GM18502 (cell line): ENCODE results near the gene GALNT18.

Experiments used
- ATAC-seq: cut with Tn5 transposase; IDR thresholded peaks from one replicate; pipeline ENCODE4 v1.9.1; 2021; ENCODE audit warnings: mild to moderate bottlenecking; ENCODE audit not compliant: unreplicated experiment, poor library complexity

Gene GALNT18

DNA sequence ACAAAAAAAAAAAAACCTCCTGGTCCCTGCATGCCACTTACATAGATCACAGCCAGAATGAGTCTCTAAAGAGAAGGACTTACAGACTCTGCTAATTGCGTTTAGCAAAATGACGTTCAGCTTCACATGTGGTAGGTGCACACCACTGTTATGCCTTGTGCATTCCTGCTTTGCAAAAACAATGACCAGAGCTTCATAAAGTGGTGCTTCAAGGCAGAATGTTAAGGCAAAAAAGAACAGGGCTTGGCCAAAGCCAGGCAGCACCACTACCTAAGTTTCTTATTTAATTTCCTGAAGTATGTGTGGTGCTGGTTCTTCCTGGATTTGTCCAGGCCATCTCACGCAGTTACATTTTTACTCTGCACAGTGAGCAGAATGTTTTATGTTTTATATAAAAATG is 85.2 kb downstream of the GALNT18 start:
- ATAC-seq, result no peak

DNA sequence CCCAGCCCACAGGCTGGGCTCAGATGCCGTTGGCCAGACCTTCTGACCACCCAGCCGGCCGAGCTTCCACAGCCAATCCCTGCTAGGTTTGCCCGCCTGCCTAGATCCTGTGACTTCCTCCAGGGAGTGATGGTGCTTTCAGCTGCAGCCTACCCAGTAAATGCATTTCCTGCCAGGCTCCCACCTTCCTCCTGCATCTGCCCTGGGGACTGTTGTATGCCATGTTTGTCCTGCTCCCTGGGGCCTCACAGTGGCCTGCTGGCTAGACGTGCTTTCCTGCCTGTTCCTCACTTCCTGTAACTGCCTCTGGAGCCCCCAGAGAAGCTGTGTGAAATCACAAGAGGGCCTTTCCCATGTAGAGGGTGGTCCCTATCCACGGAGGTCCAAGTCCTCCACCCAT is 86.2 kb downstream of the GALNT18 start:
- no peak for ATAC-seq

DNA sequence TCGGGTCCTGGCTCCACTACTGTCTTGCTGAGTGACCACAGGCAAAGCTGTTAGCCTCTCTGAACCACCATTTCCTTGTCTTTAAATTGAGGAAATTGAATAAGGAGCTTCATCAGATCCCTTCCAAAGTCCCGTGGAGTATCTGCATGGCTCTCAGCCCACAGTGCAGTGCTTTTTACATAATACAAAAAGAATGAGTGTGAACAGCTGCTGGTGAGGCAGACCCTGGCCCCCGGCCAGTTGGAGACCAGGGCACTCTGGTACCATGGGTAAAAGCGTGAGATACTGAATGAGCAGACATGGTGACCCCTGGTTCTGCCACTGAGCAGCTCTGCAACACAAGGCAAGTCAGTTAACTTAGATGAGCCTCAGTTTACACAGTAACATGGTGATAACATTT is 86.8 kb downstream of the GALNT18 start:
- ATAC-seq, result no peak

DNA sequence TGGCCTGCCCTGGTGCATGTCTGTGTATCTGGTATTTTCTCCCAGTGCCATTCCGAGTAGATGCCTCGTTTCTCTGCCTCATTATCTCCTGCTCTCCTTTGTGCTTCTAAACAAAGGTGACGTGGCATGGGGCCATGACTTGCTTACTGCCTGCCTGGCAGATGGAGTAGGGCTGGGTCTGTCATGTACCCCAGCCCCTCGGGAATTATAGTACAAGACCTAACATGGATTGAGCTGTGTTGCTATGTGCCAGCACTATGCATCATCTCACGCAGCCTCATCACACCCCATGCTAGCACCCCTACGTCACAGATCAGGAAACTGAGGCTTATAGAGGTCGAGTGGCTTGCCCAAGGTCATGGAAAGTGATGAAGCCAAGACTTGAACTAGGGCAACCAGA is 88.1 kb downstream of the GALNT18 start:
- ATAC-seq, result no peak

DNA sequence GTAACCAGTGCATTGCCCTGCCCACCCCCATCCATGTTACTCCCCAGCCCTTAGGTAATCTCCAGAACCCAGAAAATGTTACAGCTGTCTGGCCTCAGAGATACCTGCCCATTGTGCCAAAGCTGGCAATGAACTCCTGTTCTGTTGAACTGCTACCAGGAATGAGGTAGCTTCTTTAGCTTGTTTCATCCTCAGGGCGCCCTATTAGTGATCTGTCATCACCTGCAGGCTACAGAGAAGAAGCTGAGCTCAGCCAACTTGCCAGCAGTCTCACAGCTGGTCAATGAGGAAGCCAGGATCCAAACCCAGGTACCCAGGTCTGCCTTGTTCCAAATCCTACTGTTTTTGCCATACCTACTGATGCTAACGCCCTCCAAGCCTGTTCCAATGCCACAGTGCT is 88.7 kb downstream of the GALNT18 start:
- no peak for ATAC-seq

DNA sequence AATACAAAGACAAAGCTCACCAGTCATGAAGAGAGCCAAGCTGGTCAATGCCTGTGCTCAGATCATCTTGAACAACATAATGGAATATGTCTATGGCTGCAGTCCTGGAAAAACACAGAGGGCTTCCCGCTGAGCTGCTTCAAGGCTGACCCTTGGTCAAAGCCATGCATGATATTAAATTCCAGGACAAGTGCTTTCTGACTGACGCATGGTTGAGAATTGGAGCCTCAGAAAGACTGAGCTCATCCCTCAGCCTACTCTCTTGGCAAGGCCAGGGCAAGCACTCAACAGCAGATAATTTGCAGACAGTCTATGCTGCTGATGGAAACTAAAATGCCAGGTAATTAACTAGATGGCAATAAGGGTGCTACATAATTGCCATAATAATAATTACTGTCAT is 89.2 kb downstream of the GALNT18 start:
- no peak for ATAC-seq

DNA sequence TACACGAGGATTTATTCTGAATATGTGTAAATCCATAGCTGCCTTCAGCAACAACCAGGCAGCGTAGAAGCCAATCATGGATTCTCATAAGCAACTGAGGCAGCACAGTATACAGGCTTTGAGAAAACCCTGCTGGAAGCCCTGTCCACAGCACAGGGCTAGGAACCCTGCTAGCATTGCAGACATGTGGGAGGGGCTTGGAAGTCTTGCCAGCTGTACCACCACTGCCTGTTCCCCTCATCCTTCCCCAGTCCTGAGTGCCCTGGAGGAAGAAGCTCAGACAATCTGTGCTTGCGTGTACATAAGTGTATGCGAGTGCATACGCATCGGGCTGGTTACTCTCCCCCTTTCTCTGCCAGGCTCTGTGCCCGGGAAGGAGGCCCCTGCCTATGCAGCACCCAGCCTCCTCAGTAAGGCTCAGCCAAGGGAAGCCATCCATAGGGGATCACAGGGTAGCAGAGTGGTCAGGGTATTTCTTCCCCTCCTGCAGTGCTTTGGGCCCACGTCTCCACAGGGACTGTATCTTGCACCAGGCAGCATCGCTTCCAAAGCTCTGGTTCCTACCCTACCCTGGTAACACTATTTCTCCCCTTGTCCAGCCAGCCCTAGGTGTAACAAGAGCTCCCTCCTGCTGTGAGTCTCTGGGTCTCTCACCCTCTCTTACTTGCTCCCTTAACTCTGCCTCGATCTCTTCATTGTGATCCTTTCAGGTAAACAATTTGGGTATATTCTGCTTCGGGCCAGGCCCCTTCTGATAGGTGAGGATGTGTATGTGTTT is 90.5 kb downstream of the GALNT18 start:
- ATAC-seq, result no peak

DNA sequence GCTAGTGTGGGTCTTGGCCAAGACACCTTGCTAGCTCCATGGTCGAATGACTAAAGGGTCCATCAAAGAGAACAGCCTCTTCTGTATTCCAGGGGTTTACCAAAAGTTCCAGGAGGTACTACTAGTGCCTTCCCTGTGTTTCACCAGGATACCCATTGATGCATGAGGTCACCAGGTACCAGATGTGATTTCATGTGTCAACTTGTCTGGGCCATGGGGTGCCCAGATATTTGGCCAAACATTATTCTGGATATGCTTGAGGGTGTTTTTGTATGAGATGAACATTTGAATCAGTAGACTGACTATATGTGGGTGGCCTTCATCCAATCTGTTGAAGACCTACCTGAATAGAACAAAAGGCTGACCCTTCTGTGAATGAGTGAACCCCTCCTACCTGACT is 92.8 kb downstream of the GALNT18 start:
- no peak for ATAC-seq

DNA sequence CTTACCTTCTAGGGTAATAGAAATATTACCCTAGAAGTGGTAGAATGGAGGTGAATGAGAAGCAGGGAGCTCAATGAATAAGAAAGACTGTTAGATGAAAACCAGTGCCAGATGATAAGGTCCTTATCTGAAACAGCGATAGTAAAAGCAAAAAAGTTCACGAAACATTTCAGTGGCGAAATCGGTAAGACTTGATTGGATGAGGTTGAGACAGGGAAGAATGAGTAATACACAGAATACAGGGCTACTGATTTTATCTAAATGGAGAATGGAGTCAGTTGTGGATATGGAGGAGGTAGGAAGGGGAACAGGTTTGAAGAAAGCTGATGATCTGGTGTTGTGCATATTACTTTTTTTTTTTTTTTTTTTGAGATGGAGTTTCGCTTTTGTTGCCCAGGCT is 96.5 kb downstream of the GALNT18 start:
- no peak for ATAC-seq

DNA sequence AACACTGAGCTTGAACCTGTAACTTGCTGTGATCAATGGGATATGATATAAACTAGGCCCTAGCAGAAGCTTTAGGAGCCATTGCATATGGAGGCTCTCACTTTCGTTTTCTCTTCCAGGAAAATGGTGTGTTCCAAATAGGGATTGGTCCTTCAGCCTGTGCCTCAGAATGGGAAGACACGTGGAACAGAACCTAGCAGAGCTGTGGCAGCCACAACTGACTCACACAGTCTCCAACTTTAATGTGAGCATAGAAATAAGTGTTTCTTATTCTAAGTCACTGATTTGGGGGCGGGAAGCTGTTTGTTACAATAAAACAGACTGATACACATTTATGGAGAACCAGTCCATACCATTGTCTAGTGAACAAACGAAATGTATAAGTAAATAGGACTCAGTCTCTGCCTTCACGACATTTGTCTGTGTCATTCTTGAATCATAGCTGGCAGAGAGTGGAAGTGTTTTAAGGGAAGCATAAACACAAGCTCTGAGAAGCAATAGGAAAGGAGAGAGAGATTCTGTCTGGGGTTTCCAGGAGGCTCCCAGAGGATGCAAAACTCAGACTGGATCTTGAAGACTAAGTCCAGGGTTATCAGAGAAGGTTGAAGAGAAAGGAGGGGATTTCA is 97.3 kb downstream of the GALNT18 start:
- ATAC-seq, result no peak

DNA sequence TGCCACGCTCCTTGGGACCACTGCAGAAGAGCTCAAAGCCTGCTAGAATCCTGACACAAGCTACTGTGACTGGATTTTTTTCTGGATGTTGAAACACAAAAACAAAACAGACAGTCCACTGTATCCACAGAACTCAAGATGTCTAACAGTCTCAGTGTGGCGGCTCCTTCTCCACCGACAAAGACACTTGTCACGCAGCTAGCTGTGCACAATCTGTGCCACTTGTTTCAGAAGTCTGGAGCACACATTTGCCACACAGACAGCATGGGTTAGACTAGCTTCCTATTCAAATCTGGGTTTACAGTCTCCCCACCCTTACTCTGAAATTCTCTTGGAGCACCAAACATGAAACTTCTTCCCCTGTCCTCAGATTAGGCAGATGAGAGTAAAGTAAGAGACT is 99.2 kb downstream of the GALNT18 start:
- no peak for ATAC-seq

DNA sequence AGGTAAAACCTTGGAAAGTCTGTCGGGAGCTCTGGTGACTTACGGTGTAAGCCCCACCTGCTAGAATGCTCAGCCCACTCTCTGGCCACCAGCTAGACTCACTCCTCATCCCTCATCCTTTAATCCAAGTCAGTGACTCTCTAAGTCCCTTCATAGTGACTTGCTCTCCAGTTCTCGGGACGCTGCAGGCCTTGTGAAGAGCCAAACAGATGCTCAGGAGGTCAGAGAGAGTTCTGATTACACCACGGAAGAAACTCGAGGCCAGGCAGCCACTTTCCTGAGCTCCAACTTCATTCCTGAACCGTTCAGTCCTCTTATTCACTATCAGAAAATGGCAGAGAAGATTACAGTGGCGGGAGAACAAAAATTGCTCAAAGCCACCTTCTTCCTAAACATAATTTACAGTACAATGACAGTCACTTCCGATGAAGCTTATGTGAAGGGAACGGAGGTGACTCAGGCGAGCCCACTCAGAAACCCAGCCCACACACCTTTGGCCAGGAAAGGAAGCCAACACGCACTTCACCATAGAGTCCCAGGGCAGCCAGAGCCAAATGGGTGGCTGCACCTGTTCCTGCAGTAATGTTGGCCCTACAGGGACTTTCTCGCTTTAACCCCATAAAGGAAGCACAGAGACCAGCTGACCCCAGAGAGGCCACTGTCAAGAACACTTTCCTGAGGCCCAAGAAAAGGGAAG is 100.4 kb downstream of the GALNT18 start:
- no peak for ATAC-seq

DNA sequence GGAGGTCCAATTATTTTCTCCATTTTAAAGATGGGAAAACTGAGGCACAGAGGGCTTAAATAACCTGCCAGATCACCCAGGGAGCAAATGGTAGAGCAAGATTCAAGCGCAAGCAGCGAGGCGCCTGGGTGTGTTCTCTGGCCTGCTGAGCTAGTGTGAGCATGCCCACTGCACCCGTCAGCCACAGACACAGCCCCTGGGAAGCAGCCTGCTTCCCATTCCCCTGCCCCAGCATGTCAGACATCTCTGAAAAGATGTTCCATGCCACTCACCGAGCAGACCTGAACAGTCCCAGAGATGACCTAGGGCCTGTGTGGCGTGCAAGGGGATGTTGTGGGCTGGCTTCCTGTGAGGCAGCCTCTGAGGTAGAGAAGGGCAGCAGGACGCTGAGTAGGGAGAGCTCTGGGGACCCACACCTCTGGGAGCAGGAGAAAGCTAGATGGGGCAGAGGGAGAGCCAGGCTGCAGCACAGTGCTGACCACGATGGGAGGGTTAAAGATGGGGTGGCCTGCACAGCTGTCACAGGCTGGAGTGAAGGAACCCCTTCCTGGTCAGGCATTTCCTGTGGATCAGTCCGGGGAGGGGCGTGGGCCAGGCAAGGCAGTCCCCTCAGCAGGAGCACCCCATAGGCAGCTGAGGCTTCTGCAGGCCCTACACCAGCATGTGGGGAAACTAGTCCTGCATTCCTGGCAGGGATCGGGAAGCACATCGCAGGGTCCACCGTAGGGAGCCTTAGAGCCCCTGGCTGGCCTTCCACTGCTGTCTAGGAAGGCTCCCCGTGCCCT is 101.4 kb downstream of the GALNT18 start:
- ATAC-seq, result no peak

DNA sequence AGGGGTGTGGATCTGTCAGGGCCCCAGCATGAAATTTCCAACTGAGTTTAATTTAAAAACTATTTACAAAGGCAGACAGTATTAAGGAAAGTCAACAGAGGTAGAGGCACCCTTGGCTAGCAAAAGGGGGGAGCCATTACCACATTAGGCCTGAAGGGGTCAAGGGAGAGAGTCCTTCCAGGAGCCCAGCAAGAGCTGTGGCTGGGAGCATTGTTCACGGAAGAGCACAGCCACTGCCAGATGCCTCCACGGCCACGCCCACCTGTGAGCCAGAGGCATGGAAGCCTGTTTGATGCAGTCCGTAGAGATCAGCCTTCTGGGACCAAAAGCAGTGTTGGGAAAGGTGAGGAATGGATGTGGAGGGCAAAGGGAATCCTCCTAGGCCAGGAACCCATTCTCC is 102.6 kb downstream of the GALNT18 start:
- ATAC-seq, result no peak

DNA sequence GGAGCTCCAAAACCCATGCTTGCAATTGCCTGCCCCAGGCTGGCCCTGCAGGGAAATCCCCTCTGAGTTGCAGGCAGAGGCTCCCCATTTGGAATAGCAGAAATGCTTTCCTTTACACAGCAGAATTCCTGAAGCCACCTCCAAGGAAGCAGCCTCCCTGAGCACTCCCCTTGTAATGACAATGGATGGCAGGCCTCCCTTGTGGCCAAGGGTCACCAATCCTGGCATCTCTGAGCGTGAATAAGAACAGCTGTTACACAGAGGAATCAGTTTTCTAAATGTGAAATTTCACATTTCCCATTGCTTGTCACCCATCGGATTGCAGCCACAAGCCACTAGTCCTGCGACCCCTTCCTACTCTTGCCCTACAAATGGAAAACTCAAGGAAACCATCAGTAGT is 107.6 kb downstream of the GALNT18 start:
- no peak for ATAC-seq

DNA sequence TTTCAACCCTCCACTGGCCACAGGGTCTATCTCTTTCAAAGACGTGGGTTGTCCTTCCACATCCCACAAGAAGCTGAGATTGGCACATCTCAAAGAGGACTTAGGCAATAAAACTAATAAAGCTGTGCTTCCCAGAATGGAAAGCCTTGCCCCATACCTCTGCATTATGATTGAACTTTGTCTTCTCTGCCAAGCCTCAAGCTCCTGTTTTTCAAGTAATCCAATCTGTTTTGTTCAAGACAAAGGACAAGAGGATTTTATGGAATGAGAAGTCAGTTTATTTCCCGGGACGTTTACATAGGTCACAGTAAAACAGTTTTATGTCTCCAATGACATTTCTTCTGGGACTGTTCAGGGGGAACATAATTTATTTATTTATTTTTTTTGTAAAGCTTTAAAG is 108.4 kb downstream of the GALNT18 start:
- no peak for ATAC-seq

DNA sequence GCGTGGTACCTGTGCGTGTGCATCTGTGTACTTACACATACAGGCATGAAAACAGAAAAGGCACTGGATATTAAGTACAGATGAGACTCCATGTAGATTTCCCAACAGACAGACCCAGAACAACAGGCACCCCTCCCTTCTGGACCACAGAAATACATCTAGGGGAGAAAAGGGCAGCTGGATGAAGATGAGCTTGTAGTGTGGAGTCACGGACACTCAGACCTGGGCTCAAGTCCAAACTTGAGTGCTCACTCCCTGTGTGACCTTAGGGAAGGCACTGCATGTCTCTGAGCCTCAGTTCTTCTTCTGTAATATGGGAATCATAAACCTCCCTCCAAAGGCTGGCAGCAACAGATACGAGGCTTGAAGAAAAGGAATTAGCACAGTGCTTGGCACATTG is 108.9 kb downstream of the GALNT18 start:
- ATAC-seq, result no peak

DNA sequence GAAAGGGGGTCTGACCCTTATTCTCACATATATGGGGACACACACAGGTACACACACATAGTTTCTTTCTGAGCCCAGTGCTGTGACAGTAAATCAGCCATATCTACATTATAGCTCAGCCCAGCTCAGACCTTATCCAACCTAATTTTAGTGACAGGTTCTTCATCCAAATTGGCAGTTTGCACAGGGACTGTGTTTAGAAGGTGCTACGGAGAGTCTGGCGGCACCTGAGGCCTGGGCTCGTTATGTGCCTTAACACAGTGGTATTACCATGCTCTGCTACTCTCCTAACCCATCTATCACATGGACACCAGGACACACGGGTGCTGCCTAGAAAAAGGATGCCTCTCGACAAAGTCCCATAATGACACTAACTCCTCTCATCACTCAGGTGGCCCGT is 109.3 kb downstream of the GALNT18 start:
- no peak for ATAC-seq

DNA sequence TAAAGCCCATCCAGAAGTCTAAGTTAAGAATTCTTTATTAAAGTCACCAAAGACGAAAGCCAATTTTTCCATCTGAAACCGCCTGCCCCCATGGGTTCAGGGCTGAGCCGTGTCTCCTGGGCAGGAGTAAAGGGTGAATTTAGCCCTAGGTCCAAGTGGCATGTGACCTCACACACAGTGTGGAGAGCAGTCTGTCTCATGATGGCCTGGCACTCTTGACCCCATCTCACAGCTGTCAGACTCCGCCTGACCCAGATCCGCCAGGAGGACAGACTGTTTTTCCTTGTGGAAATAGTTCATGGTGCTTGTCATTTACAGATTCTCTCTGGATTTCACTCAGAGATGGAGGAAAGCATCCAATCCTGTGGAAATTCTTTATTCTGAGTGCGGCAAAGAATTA is 109.7 kb downstream of the GALNT18 start:
- ATAC-seq, result no peak

DNA sequence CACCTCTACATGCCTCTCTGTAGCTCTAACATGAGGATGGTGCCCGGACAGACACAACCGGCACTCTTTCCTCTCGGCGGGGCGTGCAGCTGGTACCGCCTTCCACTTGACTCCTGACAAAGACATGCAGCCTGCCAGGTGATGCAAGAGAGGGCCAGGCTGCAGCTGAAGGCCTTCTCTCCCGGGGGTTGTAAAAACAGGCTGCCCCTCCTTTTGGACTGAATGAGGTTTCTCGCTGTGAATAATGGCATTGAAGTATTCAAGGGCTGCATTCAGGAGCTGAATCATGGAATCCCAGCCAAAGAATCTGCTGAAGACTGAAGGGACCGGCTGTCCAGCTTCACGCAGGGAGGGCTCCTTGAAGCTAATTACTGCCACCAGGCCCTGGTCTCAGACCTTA is 110.9 kb downstream of the GALNT18 start:
- no peak for ATAC-seq

DNA sequence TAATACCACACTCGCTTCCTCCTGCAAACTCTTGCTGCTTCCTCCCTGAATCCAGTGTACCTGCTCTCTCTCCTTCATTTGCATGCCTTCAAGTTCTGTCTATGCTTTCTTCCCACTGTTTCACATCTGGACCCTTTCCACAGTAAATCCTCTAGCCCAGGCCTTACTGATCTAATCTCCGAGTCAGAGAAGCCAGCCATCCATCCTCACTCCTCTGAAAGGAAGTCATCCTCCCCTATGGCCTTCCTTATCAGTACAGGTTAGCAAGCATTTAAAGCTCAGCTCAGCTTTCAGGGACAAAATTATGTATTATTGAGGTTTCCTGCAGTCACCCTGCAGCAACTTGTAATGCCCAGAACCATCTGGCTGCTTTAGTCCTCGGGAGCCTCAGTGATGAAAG is 116.1 kb downstream of the GALNT18 start:
- no peak for ATAC-seq
